Adrenal gland (tissue), 19 donors: Measurements from ENCODE around the gene TMEM35A. TPM values are rescaled to one million over a fixed set of nuclear protein-coding genes. Genes with fewer than 3 reads are reported as not detected.

Source experiments
- DNase-seq, 7 donors: peaks; one replicate each; pipeline ENCODE4 v3.0.0-alpha.2; 2019 to 2020
- H3K27ac ChIP-seq, 5 donors: fragments of 200-600 bp; sonication (generic) in 4 of 5; 1 replicate in 3 of 5; 2 replicates in 2 of 5; pipeline versions ENCODE4 v1.5.1 to v1.8.0; 2016 to 2020; ENCODE audit warnings: mild to moderate bottlenecking in 1 of 5
- H3K27me3 ChIP-seq: fragments of 200-600 bp; 2 replicates; pipeline ENCODE4 v1.8.0; 2021
- H3K36me3 ChIP-seq, 2 donors: fragments of 200-600 bp; replicated peaks in 1 of 2; 1 replicate in 1 of 2; 2 replicates in 1 of 2; pipeline versions ENCODE4 v1.5.1 to v1.8.0; 2018 to 2022
- H3K4me1 ChIP-seq, 2 donors: fragments of 200-600 bp; replicated peaks in 1 of 2; 1 replicate in 1 of 2; 2 replicates in 1 of 2; pipeline versions ENCODE4 v1.5.1 to v1.8.0; 2018 to 2021
- H3K4me3 ChIP-seq, 4 donors: fragments of 200-600 bp; sonication (generic) in 3 of 4; one replicate each; pipeline ENCODE4 v1.5.1; 2016 to 2018
- H3K9me3 ChIP-seq, 3 donors: fragments of 200-600 bp; sonication (generic) in 1 of 3; replicated peaks in 1 of 3; 1 replicate in 2 of 3; 2 replicates in 1 of 3; pipeline versions ENCODE4 v1.5.1 to v1.8.0; 2016 to 2021
- CTCF ChIP-seq, 6 experiments: fragments of 450-650 bp in 4 of 6; fragments of 200-600 bp in 2 of 6; sonication (generic) in 1 of 6; IDR thresholded peaks; 1 replicate in 5 of 6; 2 replicates in 1 of 6; pipeline versions ENCODE4 v1.5.1 to v1.8.0; 2016 to 2021; ENCODE audit warnings: antibody characterized with exemption in 6 of 6, mild to moderate bottlenecking in 2 of 6, moderate library complexity in 1 of 6
- POLR2A ChIP-seq, 2 donors: fragments of 450-650 bp; IDR thresholded peaks; one replicate each; pipeline ENCODE4 v1.6.1; 2017; ENCODE audit warnings: antibody characterized with exemption in 2 of 2, mild to moderate bottlenecking in 2 of 2, moderate library complexity in 1 of 2
- WGBS, 4 donors: extraction: QIAGEN DNeasy Blood & Tissue Kit in 2 of 4; methylation state at CpG; one replicate each; pipeline versions ENCODE4 v1.1.5 to v1.1.7; 2013 to 2017; 5-methylcytosine and 5-hydroxymethylcytosine counted together
- intact Hi-C, 2 donors: fragments of 100-400 bp; cut with DNase I; formaldehyde crosslinking; loops; one replicate each; pipeline versions ENCODE4 v1.14.1 to v1.15.0; 2022 to 2023
- long read RNA-seq, 10 donors: library from polyadenylated mRNA in 3 of 10; unstranded in 2 of 10; stranded (forward) in 1 of 10; transcript quantifications; one replicate each; pipeline ENCODE4 v2.0.0 and lab custom pipeline, GENCODE V29; 2021 to 2026
- polyA plus RNA-seq, 3 donors: library from polyadenylated mRNA; stranded (reverse); fragments of 200-250 nt in 2 of 3; fragments of 350-450 nt in 1 of 3; fragmentation: Illumina TruSeq in 1 of 3; extraction: RNeasy Lipid Tissue Mini Kit (QIAGEN cat#74804) in 1 of 3; gene quantifications; one replicate each; pipeline ENCODE4 v1.2.3, GENCODE V29; 2013 to 2014
- total RNA-seq, 9 donors: library from RNA; depleted of rRNA in 4 of 9; stranded (reverse); fragments of >200 nt in 4 of 9; fragments of 120-200 nt in 1 of 9; fragmentation: NEBNext Ultra II Directional in 1 of 9; extraction: Animal tissue kit (Norgen Biotek cat#: 25700) in 1 of 9; gene quantifications; one replicate each; pipeline versions ENCODE4 v1.1.0 to v1.2.4, GENCODE V29; 2013 to 2023
- donor health status: healthy with polysubstance abuse.
- donor health status: Bipolar disorder and iron deficiency.
- donor health status: DM: yes; HTN: yes; CAD: no.
- donor health status: DM: no; HTN: no; CAD: no.
- donor health status: DM: no; HTN: no; CAD: no.
- donor health status: DM: yes; HTN: yes; CAD: no.

Gene TMEM35A
- total RNA-seq (1 to 10 TPM in 5 of 9 donors, under 1 TPM in 2, not detected in 2; 0.32 to 2.1 (median 1.3) TPM), polyA plus RNA-seq (1 to 10 TPM in 2 of 3 donors, under 1 TPM in 1; 0.61 to 3.5 (median 1.0) TPM)
- long read RNA-seq, donor 1, result 0 reads
- long read RNA-seq, donor 2, result 0 reads
- long read RNA-seq, donor 3, result 0 reads
- long read RNA-seq, donor 4, partial matches to known transcripts, result 0 of 1 reads
- long read RNA-seq, donor 4, other reads (novel, unspliced or antisense), result 0 of 1 reads
- long read RNA-seq, donor 5, partial matches to known transcripts, result 0 of 1 reads
- long read RNA-seq, donor 5, other reads (novel, unspliced or antisense), result 0 of 1 reads
- long read RNA-seq, donor 6, transcript TMEM35A-201 (2 exons, 2,195 nt), result major isoform, 7 of 7 reads
- long read RNA-seq, donor 6, partial matches to known transcripts, result 0 of 7 reads
- long read RNA-seq, donor 6, other reads (novel, unspliced or antisense), result 0 of 7 reads
- long read RNA-seq, donor 7, result 0 reads
- long read RNA-seq, donor 8, partial matches to known transcripts, result 0 of 1 reads
- long read RNA-seq, donor 8, other reads (novel, unspliced or antisense), result 0 of 1 reads
- long read RNA-seq, donor 9, result 0 reads
- long read RNA-seq, donor 10, partial matches to known transcripts, result 0 of 1 reads
- long read RNA-seq, donor 10, other reads (novel, unspliced or antisense), result 0 of 1 reads

GRCh38 chrX:101078716-101079598 is at the start of gene TMEM35A:
Gene TMEM35A (plus strand): TSS chrX:101078879. CDS start chrX:101079003, 124 bp downstream.
- no peak for TF ChIP-seq POLR2A (IDR thresholded peaks at IDR 0.05)
- TF ChIP-seq CTCF (IDR thresholded peaks at IDR 0.05), result no peak
- Histone ChIP-seq H3K27ac (no peak within 1 kb of the TSS), H3K9me3 (no peaks in the 10 kb centered on the region), H3K36me3 (no peaks in the 10 kb centered on the region), H3K4me3 (peak within 1 kb of the TSS in 1 of 4 donors; percentile 23), H3K27me3 (peaks cover 13% of the 10 kb centered on the region), H3K4me1 (no peaks in the 10 kb centered on the region)
- peak in 1 of 7 donors; percentile 1 for DNase-seq
- 7 to 26% (median 17%) methylated on average over 17 to 23 of the region's 23 CpGs for WGBS, 4 donors
- intact Hi-C loops, result no loop called here

- H3K27ac ChIP-seq, result no peak overlapping the region
- no peak overlapping the region for H3K4me3 ChIP-seq
- DNase-seq, result no peak
- no peaks in the 10 kb centered on the region for H3K27me3 ChIP-seq
- intact Hi-C loops, result no loop called here
- H3K9me3 ChIP-seq, result no peaks in the 10 kb centered on the region
- H3K4me1 ChIP-seq, result no peaks in the 10 kb centered on the region
- H3K36me3 ChIP-seq, result no peaks in the 10 kb centered on the region
- TF ChIP-seq CTCF (IDR thresholded peaks at IDR 0.05) (no peak), POLR2A (IDR thresholded peaks at IDR 0.05) (no peak)
- WGBS, 4 donors, result 75 to 100% (median 87%) methylated on average over 1 of the region's 1 CpG
Measured at GRCh38 chrX:101029665-101030064, 49.0 kb upstream of the TMEM35A start.

GRCh38 chrX:101037231-101037630 is 41.4 kb upstream of the TMEM35A start:
- Histone ChIP-seq H3K4me1 (no peaks in the 10 kb centered on the region), H3K9me3 (no peaks in the 10 kb centered on the region), H3K4me3 (no peak overlapping the region), H3K27ac (no peak overlapping the region), H3K27me3 (no peaks in the 10 kb centered on the region), H3K36me3 (no peaks in the 10 kb centered on the region)
- intact Hi-C loops, result no loop called here
- TF ChIP-seq CTCF (IDR thresholded peaks at IDR 0.05) (no peak), POLR2A (IDR thresholded peaks at IDR 0.05) (no peak)
- DNase-seq, result no peak

- 78 to 99% (median 89%) methylated on average over 3 to 4 of the region's 4 CpGs for WGBS, 4 donors
- TF ChIP-seq CTCF (IDR thresholded peaks at IDR 0.05), result no peak
- no peak for TF ChIP-seq POLR2A (IDR thresholded peaks at IDR 0.05)
- DNase-seq, result no peak
- Histone ChIP-seq H3K27me3 (no peaks in the 10 kb centered on the region), H3K36me3 (no peaks in the 10 kb centered on the region), H3K4me1 (no peaks in the 10 kb centered on the region), H3K9me3 (no peaks in the 10 kb centered on the region), H3K4me3 (no peak overlapping the region), H3K27ac (no peak overlapping the region)
- intact Hi-C loops, result no loop called here
Measured at GRCh38 chrX:101040197-101040596, 38.5 kb upstream of the TMEM35A start.
